ENCODE measurements around the gene BSN.

- TF ChIP-seq CTCF (IDR thresholded peaks at IDR 0.05; ENCODE audit: low read depth, low read length) (no peak), POLR2A (IDR thresholded peaks at IDR 0.05; ENCODE audit: extremely low read depth, insufficient read length) (no peak)
Observed at GRCh38 chr3:49648354-49649019, 94.2 kb downstream of the BSN start.

All from NB4 (cell line).